ENCODE results near the gene OVCH2. TPM values are rescaled to one million over a fixed set of nuclear protein-coding genes. Genes with fewer than 3 reads are reported as not detected.

OVCH2 gene
- polyA plus RNA-seq, 3 donors, result not detected

DNA sequence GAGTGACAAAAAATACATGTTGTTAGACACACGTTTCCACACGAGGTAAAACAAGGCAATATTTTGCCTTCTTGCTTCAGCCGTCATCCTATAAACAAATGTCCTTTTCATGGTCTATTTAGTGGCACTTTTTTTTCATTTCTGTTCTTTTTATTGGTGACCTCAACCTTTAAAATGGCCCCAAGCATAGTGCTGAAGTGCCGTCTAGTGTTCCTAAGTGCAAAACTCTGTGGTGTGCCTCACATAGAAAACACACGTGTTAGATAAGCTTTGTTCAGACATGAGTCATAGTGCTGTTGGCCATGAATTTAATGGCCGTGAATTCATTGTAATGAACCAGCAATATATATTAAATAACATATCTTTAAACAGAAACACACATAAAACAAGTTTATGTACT lies 15.6 kb downstream of the OVCH2 start:
- intact Hi-C loops (cut with micrococcal nuclease), result loop anchor here (5.0 to 10.0 kb wide), 3 partner anchors 593 to 876 kb away; no protein-coding TSS in a partner anchor
- Mint-ChIP-seq H3K27me3 (ENCODE audit: low read depth in 3 of 3) (peaks cover 28 to 42% (median 35%) of the 10 kb centered on the region in 3 donors), H3K4me3 (no peak overlapping the region), H3K36me3 (no peaks in the 10 kb centered on the region), H3K4me1 (no peaks in the 10 kb centered on the region), H3K9me3 (no peaks in the 10 kb centered on the region), H3K27ac (no peak overlapping the region)
- peaks cover 34 to 43% of the 10 kb centered on the region in 2 donors for H3K27me3 ChIP-seq (ENCODE audit: control insufficient read depth in 2 of 2, insufficient read depth in 2 of 2, low read length in 2 of 2)
- no peak overlapping the region for H3K4me3 ChIP-seq (replicated peaks in 1 of 3; ENCODE audit: low read depth in 2 of 3, low read length in 3 of 3)
- no peak overlapping the region for H2AFZ ChIP-seq (ENCODE audit: insufficient read depth, low read depth, low read length, poor library complexity, severe bottlenecking)
- no peak overlapping the region for H3K9ac ChIP-seq (ENCODE audit: insufficient read depth, low read length, poor library complexity, severe bottlenecking)
- H3K79me2 ChIP-seq (ENCODE audit: insufficient read depth, low read length), result no peaks in the 10 kb centered on the region
- no peaks in the 10 kb centered on the region for H3K36me3 ChIP-seq (replicated peaks in 1 of 2; ENCODE audit: control insufficient read depth in 1 of 2, insufficient read depth in 2 of 2, low read length in 2 of 2)
- H3K4me1 ChIP-seq (ENCODE audit: control insufficient read depth in 1 of 2, insufficient read depth in 2 of 2, low read length in 2 of 2), result no peaks in the 10 kb centered on the region
- H3K4me2 ChIP-seq (replicated peaks; ENCODE audit: extremely low read depth, low read length, poor library complexity, severe bottlenecking), result no peak overlapping the region
- no peaks in the 10 kb centered on the region for H4K20me1 ChIP-seq (ENCODE audit: insufficient read depth, low read length)
- H3K9me3 ChIP-seq (replicated peaks in 1 of 2; ENCODE audit: control insufficient read depth in 1 of 2, insufficient read depth in 1 of 2, low read length in 2 of 2), result no peaks in the 10 kb centered on the region
- no peak for DNase-seq
- H3K27ac ChIP-seq (ENCODE audit: low read depth in 1 of 2, low read length in 2 of 2), result no peak overlapping the region
- 83% methylated on average over 1 of the region's 6 CpGs for WGBS (ENCODE audit: insufficient coverage)
- TF ChIP-seq CTCF (IDR thresholded peaks at IDR 0.05), result no peak

DNA sequence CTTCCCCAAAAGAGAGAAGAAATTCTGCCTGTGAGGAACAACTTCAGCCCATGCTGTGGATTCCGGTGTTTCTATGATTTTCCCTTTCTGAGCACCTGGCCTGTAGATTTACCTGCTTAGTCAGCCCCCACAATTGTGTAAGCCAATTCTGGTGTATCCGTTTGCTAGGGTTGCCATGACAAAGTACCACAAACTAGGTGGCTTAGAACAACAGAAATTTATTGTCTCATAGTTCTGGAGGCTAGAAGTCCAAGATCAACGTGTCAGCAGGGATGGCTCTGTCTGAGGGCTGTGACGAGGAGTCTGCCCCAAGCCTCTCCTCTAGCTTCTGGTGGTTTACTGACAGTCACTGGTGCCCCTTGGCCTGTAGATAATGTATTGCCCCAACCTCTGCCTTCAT lies 17.0 kb downstream of the OVCH2 start:
- no peaks in the 10 kb centered on the region for H4K20me1 ChIP-seq (ENCODE audit: insufficient read depth, low read length)
- Mint-ChIP-seq H3K9me3 (no peaks in the 10 kb centered on the region), H3K4me3 (peak overlapping the region in 1 of 2 donors; percentile 9), H3K4me1 (no peaks in the 10 kb centered on the region), H3K27ac (no peak overlapping the region), H3K27me3 (ENCODE audit: low read depth in 3 of 3) (peaks cover 30 to 42% (median 34%) of the 10 kb centered on the region in 3 donors), H3K36me3 (no peaks in the 10 kb centered on the region)
- 83% methylated on average over 3 of the region's 4 CpGs for WGBS (ENCODE audit: insufficient coverage)
- H3K27ac ChIP-seq (ENCODE audit: low read depth in 1 of 2, low read length in 2 of 2), result no peak overlapping the region
- no peaks in the 10 kb centered on the region for H3K4me1 ChIP-seq (ENCODE audit: control insufficient read depth in 1 of 2, insufficient read depth in 2 of 2, low read length in 2 of 2)
- no peak overlapping the region for H3K9ac ChIP-seq (ENCODE audit: insufficient read depth, low read length, poor library complexity, severe bottlenecking)
- TF ChIP-seq CTCF (IDR thresholded peaks at IDR 0.05), result no peak
- H3K27me3 ChIP-seq (ENCODE audit: control insufficient read depth in 2 of 2, insufficient read depth in 2 of 2, low read length in 2 of 2), result peaks cover 32 to 43% of the 10 kb centered on the region in 2 donors
- no peak for DNase-seq
- no peak overlapping the region for H2AFZ ChIP-seq (ENCODE audit: insufficient read depth, low read depth, low read length, poor library complexity, severe bottlenecking)
- no peaks in the 10 kb centered on the region for H3K36me3 ChIP-seq (replicated peaks in 1 of 2; ENCODE audit: control insufficient read depth in 1 of 2, insufficient read depth in 2 of 2, low read length in 2 of 2)
- no peaks in the 10 kb centered on the region for H3K9me3 ChIP-seq (replicated peaks in 1 of 2; ENCODE audit: control insufficient read depth in 1 of 2, insufficient read depth in 1 of 2, low read length in 2 of 2)
- H3K4me2 ChIP-seq (replicated peaks; ENCODE audit: extremely low read depth, low read length, poor library complexity, severe bottlenecking), result no peak overlapping the region
- H3K4me3 ChIP-seq (replicated peaks in 1 of 3; ENCODE audit: low read depth in 2 of 3, low read length in 3 of 3), result no peak overlapping the region
- no peaks in the 10 kb centered on the region for H3K79me2 ChIP-seq (ENCODE audit: insufficient read depth, low read length)
- intact Hi-C loops (cut with micrococcal nuclease), result no loop called here

All from CD14-positive monocyte (primary cell).